AG10803 (cell line): Measurements from ENCODE around the gene PDIA3.
A peak's percentile ranks its signal among the peaks of the same experiment; 100 is the strongest.
"Not testable (repeated sequence)": the region's sequence is repeated elsewhere in the genome, so short reads cannot be mapped to it uniquely, and the experiment has no call there.

Source experiments
- DNase-seq: peaks from one replicate; pipeline ENCODE4 v3.0.0; 2010; ENCODE audit warnings: low read depth
- H3K4me3 ChIP-seq: 2 replicates; pipeline ENCODE4 v1.5.1; 2011; ENCODE audit warnings: mild to moderate bottlenecking, low read length, control low read depth
- CTCF ChIP-seq: conservative IDR thresholded peaks from 2 replicates; pipeline ENCODE4 v1.5.1; 2011; ENCODE audit warnings: mild to moderate bottlenecking, low read length, control low read depth, inconsistent platforms

Gene PDIA3

DNA sequence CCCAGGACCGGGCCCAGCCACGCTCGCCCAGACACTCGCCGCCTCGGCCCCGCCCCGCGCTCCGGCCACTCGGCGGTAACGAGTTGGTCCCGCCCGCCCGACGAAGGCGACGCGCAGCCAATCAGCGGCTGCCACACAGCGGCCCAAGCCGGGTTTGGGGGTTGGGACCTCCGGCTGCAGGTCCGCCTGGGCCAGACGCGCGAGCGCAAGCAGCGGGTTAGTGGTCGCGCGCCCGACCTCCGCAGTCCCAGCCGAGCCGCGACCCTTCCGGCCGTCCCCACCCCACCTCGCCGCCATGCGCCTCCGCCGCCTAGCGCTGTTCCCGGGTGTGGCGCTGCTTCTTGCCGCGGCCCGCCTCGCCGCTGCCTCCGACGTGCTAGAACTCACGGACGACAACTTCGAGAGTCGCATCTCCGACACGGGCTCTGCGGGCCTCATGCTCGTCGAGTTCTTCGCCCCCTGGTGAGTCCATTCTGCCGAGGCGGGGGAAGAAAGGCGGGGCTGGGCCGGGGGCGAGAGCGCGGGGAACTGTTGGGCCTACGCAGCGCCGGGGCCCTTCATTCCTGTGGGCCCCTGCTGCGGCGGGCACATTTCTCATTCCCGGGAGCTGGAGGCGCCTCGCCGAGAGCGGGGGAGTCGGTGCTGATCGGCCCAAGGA lies at the start of gene PDIA3:
Gene PDIA3, plus strand, starts transcription at position 194 of the 658 bp plus-strand sequence. Its CDS starts 102 bp downstream, at position 296.
- peak within 1 kb of the TSS; percentile 72 for H3K4me3 ChIP-seq
- peak; percentile 87 for DNase-seq

- no peak overlapping the region for H3K4me3 ChIP-seq
- no peak for DNase-seq
- no peak for TF ChIP-seq CTCF
These were observed 44.1 kb upstream of the PDIA3 start for GRCh38 chr15:43702174-43702573.

GRCh38 chr15:43702701-43703424 lies 43.4 kb upstream of the PDIA3 start:
- no peak for DNase-seq
- no peak overlapping the region for H3K4me3 ChIP-seq
- TF ChIP-seq CTCF, result no peak

DNA sequence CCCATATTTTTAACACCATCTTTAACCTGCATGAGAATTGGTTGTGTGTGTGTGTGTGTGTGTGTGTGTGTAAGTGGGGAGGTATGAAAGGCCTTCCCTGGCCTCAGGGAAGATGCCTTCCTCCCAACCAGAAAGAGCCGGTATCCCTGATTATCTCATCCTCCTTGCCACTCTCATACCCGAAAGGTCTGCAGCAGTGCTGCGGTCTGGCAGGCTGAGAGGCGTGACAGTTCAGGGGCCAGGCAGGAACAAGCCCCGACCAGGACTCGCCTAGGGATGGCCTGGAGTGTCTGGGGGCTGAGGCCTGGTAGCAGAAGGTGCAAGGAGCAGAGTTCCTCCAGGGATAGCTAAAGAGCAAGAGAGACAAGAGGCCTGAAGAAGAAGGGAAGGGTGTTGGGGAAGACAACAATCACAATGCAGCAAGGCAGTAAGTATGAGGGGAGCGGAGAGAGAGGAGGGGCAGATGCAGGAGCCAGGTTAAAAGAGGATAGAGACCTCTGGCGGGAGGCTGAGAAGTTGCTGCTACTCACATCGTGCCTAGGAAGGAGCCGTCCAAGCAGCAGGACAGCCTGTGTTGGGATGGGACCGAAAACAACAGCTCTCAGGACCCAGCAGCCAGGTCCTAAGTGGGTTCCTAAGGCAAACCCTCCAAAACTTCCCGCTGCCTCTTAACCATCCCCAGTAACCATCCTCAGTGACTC lies 35.7 kb upstream of the PDIA3 start:
- H3K4me3 ChIP-seq, DNase-seq: not testable (repeated sequence)

- H3K4me3 ChIP-seq, result no peak overlapping the region
- no peak for TF ChIP-seq CTCF
- DNase-seq, result no peak
These were observed 23.1 kb upstream of the PDIA3 start for GRCh38 chr15:43723151-43723550.

- H3K4me3 ChIP-seq, DNase-seq: not testable (repeated sequence)
These were observed 19.9 kb upstream of the PDIA3 start for GRCh38 chr15:43726306-43726705.

- not testable (repeated sequence) for H3K4me3 ChIP-seq
- DNase-seq, result peak; percentile 49
These were observed 18.0 kb upstream of the PDIA3 start for GRCh38 chr15:43728053-43728725.

- TF ChIP-seq CTCF, result no peak
- DNase-seq, result no peak
- H3K4me3 ChIP-seq, result no peak overlapping the region
These were observed 10.8 kb upstream of the PDIA3 start for GRCh38 chr15:43735416-43735815.

DNA sequence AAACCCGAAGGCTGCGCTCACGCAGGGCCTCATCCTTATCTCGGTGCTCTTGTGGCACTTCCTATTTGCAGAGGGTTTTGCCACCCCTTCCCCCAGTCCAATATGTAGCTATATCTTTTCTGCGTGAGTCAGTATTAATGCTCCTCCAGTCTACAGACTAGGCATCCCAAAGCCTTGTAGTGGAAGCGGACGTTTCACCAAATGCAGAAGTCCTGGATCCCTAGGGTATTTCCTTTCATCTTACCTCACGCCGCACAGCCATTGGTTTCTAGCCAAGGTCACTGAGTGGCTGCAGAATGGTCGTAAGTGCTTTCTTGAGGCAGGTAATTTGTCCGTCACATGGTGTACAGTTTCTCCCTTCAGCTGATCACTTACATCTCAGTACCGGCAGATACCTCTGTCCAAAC lies 668 bp downstream of the PDIA3 start:
- DNase-seq, result peak; percentile 31
- peak overlapping the region; percentile 72 for H3K4me3 ChIP-seq
